Fibroblast of pulmonary artery (primary cell): ENCODE measurements around the gene MRO.

ENCODE experiments used
- DNase-seq: peaks from one replicate; pipeline ENCODE4 v3.0.0-alpha.2; 2010; ENCODE audit warnings: low read depth
- H3K4me3 ChIP-seq: replicated peaks from 2 replicates; pipeline ENCODE4 v1.5.1; 2011; ENCODE audit warnings: low read depth, mild to moderate bottlenecking, control low read depth, low read length, moderate library complexity
- TF ChIP-seq, protein P1 (sequence below): IDR thresholded peaks from 2 replicates; pipeline ENCODE4 v1.5.1; 2011; ENCODE audit warnings: mild to moderate bottlenecking, control low read depth, low read length, inconsistent platforms; ENCODE audit errors: missing control alignments

MRO gene

DNA sequence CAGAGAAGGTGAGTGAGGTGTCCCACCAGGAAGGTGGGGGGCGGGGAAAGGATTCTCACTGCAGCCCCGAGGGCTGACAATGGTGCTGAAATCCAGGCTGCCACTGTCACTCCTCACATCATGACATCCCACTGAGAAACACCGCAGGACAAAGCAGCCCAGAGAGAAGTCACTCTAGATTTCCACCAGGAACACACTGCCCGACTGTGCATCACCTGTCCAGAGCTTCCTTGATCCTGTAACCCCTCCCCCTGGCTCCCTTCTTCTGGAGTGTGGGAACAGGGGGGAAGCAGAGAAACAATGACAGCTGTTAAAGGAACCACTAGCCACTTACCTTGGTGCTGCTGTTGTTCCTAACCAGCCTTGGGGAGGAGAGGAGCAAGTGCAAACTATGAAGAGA, 69.9 kb downstream of the MRO start:
- no peak for DNase-seq
- TF ChIP-seq, protein P1, sequence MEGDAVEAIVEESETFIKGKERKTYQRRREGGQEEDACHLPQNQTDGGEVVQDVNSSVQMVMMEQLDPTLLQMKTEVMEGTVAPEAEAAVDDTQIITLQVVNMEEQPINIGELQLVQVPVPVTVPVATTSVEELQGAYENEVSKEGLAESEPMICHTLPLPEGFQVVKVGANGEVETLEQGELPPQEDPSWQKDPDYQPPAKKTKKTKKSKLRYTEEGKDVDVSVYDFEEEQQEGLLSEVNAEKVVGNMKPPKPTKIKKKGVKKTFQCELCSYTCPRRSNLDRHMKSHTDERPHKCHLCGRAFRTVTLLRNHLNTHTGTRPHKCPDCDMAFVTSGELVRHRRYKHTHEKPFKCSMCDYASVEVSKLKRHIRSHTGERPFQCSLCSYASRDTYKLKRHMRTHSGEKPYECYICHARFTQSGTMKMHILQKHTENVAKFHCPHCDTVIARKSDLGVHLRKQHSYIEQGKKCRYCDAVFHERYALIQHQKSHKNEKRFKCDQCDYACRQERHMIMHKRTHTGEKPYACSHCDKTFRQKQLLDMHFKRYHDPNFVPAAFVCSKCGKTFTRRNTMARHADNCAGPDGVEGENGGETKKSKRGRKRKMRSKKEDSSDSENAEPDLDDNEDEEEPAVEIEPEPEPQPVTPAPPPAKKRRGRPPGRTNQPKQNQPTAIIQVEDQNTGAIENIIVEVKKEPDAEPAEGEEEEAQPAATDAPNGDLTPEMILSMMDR = no peak
- no peak overlapping the region for H3K4me3 ChIP-seq

DNA sequence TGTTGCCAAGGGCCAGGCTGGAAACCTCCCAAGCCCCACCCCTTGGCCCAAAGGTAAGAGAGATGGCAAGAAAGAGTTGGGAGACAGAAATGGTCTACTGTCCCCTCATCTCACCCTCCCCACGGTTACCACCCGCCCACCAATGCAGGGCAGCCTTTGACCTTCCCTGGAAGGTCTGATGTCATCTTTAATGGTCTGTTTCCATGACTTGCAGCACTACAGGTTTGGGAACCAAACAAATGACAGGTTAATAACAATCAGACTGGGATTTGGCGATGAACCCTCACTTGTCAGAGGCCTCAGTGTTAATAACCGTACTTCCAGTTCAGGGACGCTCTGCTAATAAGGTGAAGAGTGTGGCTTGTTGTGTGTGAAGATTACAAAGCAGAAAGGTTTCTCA, 70.4 kb downstream of the MRO start:
- TF ChIP-seq, protein P1 = no peak
- H3K4me3 ChIP-seq = no peak overlapping the region
- no peak for DNase-seq

DNA sequence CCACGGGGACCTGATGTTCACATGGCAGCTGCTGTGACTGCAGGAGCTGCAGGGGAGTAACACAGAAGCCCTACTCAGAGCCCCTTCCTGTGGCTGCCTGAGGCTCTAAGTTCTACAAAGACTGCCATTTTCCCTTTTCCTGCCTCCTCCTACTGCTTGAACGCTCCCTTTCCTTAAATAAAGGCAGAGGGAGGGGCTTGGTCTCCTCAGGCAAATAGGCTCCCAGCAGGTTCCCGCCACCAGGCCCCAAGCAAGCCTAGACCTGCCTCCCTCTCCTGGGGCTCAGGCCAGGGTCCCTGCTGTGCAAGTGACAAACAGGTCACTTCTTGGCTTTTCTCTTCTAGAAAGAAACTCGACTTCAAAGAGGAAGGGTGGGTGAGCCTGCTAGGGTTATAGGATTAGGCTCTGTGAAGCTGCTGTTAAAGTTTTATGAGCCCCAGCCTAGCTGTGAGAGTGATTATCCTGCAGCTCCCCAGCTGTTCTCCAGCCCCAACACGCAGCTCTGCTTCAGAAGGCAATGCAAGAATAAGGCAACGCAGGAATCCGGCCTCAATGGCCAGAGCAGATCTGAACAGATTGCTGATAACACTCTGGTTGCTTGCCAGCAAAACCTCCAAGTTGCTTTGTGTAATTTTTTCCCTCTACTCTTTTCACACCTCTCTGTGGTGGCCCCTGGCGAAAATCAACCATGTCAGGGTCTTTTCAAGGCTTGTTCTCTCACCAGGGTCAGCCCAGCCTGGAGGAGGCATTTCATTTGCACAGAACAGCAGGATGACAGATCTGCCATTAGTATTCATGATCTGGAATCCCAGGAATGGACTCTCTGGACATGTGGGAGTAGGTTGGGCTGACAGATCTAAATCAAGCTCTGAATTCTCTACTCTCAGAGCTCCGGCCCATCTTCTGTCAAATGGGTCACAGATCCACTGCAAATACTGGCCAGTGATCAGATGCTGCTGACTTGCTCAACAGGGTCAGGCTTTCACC, 71.3 kb downstream of the MRO start:
- no peak for DNase-seq
- no peak overlapping the region for H3K4me3 ChIP-seq
- TF ChIP-seq, protein P1 = no peak

DNA sequence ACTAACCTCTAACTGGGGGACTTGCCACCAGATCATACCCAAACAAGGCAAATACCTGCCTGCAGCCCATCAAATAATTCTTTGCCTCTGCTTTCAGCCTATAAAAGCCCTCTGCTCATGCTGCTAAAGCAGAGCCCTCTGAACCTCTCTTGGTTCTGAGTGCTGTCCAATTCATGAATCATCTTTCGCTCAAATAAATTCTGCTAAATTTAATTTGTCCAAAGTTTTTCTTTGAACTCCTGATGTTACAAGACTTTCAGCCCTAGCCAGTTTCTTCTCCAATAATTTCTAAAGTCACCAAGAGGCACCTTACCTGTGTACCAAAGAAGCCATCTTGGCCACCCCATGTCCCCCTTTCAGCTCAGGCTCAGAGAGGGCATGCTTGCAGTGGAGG, 72.0 kb downstream of the MRO start:
- TF ChIP-seq, protein P1 = no peak
- DNase-seq = no peak
- H3K4me3 ChIP-seq = no peak overlapping the region

DNA sequence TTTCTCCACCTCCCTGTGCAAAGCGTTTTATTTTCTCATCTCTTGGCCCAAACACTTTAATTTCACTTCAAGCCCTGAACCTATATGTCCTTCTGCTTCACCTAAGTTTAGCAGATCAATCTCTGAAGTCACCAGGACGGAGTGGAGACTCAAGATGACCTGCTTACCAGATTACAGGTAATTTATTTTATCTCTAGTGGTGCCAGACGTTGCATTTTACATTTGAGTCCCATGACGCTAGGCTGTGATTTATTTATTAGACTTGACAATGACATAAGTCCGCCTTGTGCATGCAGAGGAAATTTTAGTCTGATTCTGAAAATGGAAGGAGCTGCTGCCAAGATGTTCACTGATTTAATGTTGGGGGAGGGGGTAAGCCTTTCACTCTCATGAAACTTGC, 73.9 kb downstream of the MRO start:
- H3K4me3 ChIP-seq = no peak overlapping the region
- TF ChIP-seq, protein P1 = no peak
- no peak for DNase-seq
